Measurements from ENCODE around the gene TAL1.

Gene TAL1

GRCh38 chr1:47188791-47189785, 42.9 kb downstream of the TAL1 start:
- DNase-seq (ENCODE audit: low read depth, low spot score): no peak

- no peak for DNase-seq (ENCODE audit: low read depth, low spot score)
These were observed 44.1 kb downstream of the TAL1 start for GRCh38 chr1:47187926-47188250.

- DNase-seq (ENCODE audit: low read depth, low spot score): no peak
These were observed 44.6 kb downstream of the TAL1 start for GRCh38 chr1:47187231-47187925.

- no peak for DNase-seq (ENCODE audit: low read depth, low spot score)
These were observed 45.5 kb downstream of the TAL1 start for GRCh38 chr1:47186267-47187185.

GRCh38 chr1:47184822-47185677, 47.0 kb downstream of the TAL1 start:
- DNase-seq (ENCODE audit: low read depth, low spot score): no peak

GRCh38 chr1:47184090-47184821, 47.8 kb downstream of the TAL1 start:
- DNase-seq (ENCODE audit: low read depth, low spot score): no peak

GRCh38 chr1:47183308-47184089, 48.5 kb downstream of the TAL1 start:
- no peak for DNase-seq (ENCODE audit: low read depth, low spot score)

GRCh38 chr1:47182676-47183235, 49.3 kb downstream of the TAL1 start:
- DNase-seq (ENCODE audit: low read depth, low spot score): no peak

- DNase-seq (ENCODE audit: low read depth, low spot score): no peak
These were observed 49.9 kb downstream of the TAL1 start for GRCh38 chr1:47181955-47182675.

- no peak for DNase-seq (ENCODE audit: low read depth, low spot score)
These were observed 50.7 kb downstream of the TAL1 start for GRCh38 chr1:47181095-47181954.

GRCh38 chr1:47180603-47181094, 51.4 kb downstream of the TAL1 start:
- DNase-seq (ENCODE audit: low read depth, low spot score): no peak

GRCh38 chr1:47179988-47180563, 51.9 kb downstream of the TAL1 start:
- no peak for DNase-seq (ENCODE audit: low read depth, low spot score)

- DNase-seq (ENCODE audit: low read depth, low spot score): peak; percentile 85
These were observed 52.7 kb downstream of the TAL1 start for GRCh38 chr1:47179017-47179987.

- DNase-seq (ENCODE audit: low read depth, low spot score): no peak
These were observed 53.4 kb downstream of the TAL1 start for GRCh38 chr1:47178654-47179016.

GRCh38 chr1:47178020-47178419, 54.0 kb downstream of the TAL1 start:
- DNase-seq (ENCODE audit: low read depth, low spot score): no peak

Measured in iPS DF 19.7 (cell line).